ENCODE data around the gene PSORS1C1.
"Not testable (repeated sequence)": the region's sequence is repeated elsewhere in the genome, so short reads cannot be mapped to it uniquely, and the experiment has no call there.

The PSORS1C1 gene

GRCh38 chr6:31114541-31114878 is at the start of gene PSORS1C1:
PSORS1C1 (plus strand) TSS chr6:31114800; CDS start chr6:31129633, 14,833 bp downstream.
- Histone ChIP-seq H3K36me3 (ENCODE audit: insufficient read depth, low read length) (no peaks in the 10 kb centered on the region), H3K9me3 (ENCODE audit: low read length) (no peaks in the 10 kb centered on the region), H3K27me3 (ENCODE audit: insufficient read depth, low read length) (peaks cover 29% of the 10 kb centered on the region), H3K4me1 (ENCODE audit: insufficient read depth, low read length) (no peaks in the 10 kb centered on the region), H2AFZ (ENCODE audit: low read depth, low read length) (no peak within 1 kb of the TSS), H3K4me3 (ENCODE audit: low read length) (no peak within 1 kb of the TSS)

GRCh38 chr6:31065556-31065955 is 49.0 kb upstream of the PSORS1C1 start:
- peaks cover 21% of the 10 kb centered on the region for H3K4me1 ChIP-seq (ENCODE audit: insufficient read depth, low read length)
- no peaks in the 10 kb centered on the region for H3K9me3 ChIP-seq (ENCODE audit: low read length)
- H2AFZ ChIP-seq (ENCODE audit: low read depth, low read length) = no peak overlapping the region
- H3K27me3 ChIP-seq (ENCODE audit: insufficient read depth, low read length) = no peaks in the 10 kb centered on the region
- H3K36me3 ChIP-seq (ENCODE audit: insufficient read depth, low read length) = no peaks in the 10 kb centered on the region
- no peak overlapping the region for H3K4me3 ChIP-seq (ENCODE audit: low read length)

DNA sequence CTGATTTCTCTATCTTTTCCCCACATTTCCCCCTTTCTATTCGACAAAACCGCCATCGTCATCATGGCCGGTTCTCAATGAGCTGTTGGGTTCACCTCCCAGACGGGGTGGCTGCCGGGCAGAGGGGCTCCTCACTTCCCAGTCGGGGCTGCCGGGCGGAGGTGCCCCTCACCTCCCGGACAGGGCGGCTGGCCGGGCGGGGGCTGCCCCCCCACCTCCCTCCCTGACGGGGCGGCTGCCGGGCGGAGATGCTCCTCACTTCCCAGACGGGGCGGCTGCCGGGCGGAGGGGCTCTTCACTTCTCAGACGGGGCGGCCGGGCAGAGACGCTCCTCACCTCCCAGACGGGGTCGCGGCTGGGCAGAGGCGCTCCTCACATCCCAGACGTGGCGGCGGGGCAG is 47.6 kb upstream of the PSORS1C1 start:
- not testable (repeated sequence) for H3K27me3 ChIP-seq (ENCODE audit: insufficient read depth, low read length); H3K4me3 ChIP-seq (ENCODE audit: low read length); H3K9me3 ChIP-seq (ENCODE audit: low read length); H2AFZ ChIP-seq (ENCODE audit: low read depth, low read length); H3K36me3 ChIP-seq (ENCODE audit: insufficient read depth, low read length)
- H3K4me1 ChIP-seq (ENCODE audit: insufficient read depth, low read length) = peaks cover 25% of the 10 kb centered on the region

GRCh38 chr6:31067891-31068668 is 46.5 kb upstream of the PSORS1C1 start:
- peaks cover 32% of the 10 kb centered on the region for H3K4me1 ChIP-seq (ENCODE audit: insufficient read depth, low read length)
- not testable (repeated sequence) for H3K9me3 ChIP-seq (ENCODE audit: low read length); H3K36me3 ChIP-seq (ENCODE audit: insufficient read depth, low read length); H3K27me3 ChIP-seq (ENCODE audit: insufficient read depth, low read length); H3K4me3 ChIP-seq (ENCODE audit: low read length); H2AFZ ChIP-seq (ENCODE audit: low read depth, low read length)

DNA sequence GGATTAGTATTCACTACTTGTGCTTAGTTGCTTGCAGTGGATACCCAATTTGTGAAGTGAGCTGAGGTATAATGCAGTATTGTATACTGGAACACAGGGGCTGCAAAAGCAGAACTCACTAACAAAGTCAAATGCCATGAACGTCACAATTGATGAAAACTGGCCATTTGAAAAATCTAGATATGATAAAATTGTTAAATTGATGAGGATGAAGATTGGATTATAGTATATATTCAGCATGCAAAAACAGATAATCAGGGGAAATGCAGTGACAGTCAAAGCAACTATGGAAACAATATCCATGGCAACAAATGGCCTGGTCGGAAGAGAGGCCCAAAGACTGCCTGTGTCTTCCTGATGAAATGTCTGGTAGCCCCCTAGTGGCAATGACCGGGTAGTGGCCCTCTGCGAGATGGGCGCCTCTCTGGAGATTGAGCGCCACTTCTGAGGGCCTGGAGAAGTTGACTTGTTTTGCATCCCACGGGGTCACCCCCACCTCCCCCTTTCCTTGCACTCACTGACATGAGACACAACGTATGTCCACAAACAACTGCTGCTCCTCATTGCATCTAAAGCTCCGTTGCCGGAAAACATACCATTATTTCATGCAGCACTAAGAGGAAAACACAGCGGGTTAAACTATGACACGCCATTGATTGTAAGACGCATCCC is 45.8 kb upstream of the PSORS1C1 start:
- Histone ChIP-seq H3K27me3 (ENCODE audit: insufficient read depth, low read length) (no peaks in the 10 kb centered on the region), H3K4me3 (ENCODE audit: low read length) (no peak overlapping the region), H2AFZ (ENCODE audit: low read depth, low read length) (no peak overlapping the region), H3K4me1 (ENCODE audit: insufficient read depth, low read length) (peaks cover 32% of the 10 kb centered on the region), H3K36me3 (ENCODE audit: insufficient read depth, low read length) (no peaks in the 10 kb centered on the region), H3K9me3 (ENCODE audit: low read length) (no peaks in the 10 kb centered on the region)

DNA sequence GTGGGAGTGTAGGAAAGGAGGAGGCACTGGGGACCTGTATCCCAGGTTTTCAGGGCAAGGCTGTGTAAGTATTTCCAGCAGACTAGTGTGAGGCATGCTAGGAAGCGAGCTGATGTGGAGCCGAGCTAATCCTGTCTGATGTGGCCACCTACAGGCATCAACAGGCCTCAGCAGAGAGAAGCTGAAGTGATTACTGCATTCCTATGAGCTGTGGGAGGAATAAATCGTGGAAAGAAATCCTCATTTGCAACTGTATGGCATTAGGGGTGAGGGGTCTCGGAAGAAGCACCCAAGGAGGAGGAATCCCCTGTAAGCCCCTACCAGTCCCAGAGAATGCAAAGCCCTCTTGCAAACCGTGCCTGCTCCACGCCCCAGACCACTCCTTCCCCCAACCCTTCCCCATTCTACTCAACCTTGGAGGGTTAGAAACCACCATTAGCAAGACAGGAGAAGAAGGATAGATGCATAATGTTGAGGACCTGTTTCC is 43.8 kb upstream of the PSORS1C1 start:
- Histone ChIP-seq H3K4me1 (ENCODE audit: insufficient read depth, low read length) (peaks cover 32% of the 10 kb centered on the region), H3K27me3 (ENCODE audit: insufficient read depth, low read length) (no peaks in the 10 kb centered on the region), H3K9me3 (ENCODE audit: low read length) (no peaks in the 10 kb centered on the region)

GRCh38 chr6:31074401-31074800 is 40.2 kb upstream of the PSORS1C1 start:
- Histone ChIP-seq H2AFZ (ENCODE audit: low read depth, low read length) (no peak overlapping the region), H3K36me3 (ENCODE audit: insufficient read depth, low read length) (no peaks in the 10 kb centered on the region), H3K9me3 (ENCODE audit: low read length) (no peaks in the 10 kb centered on the region), H3K4me3 (ENCODE audit: low read length) (no peak overlapping the region), H3K27me3 (ENCODE audit: insufficient read depth, low read length) (peaks cover 2% of the 10 kb centered on the region), H3K4me1 (ENCODE audit: insufficient read depth, low read length) (peaks cover 23% of the 10 kb centered on the region)

More for the DNA sequence above, 43.8 kb upstream of the PSORS1C1 start:
- no peak overlapping the region for H3K4me3 ChIP-seq (ENCODE audit: low read length)
- H3K36me3 ChIP-seq (ENCODE audit: insufficient read depth, low read length) = no peaks in the 10 kb centered on the region
- H2AFZ ChIP-seq (ENCODE audit: low read depth, low read length) = no peak overlapping the region

- Histone ChIP-seq H3K4me3 (ENCODE audit: low read length) (no peak overlapping the region), H3K36me3 (ENCODE audit: insufficient read depth, low read length) (no peaks in the 10 kb centered on the region), H3K27me3 (ENCODE audit: insufficient read depth, low read length) (peaks cover 2% of the 10 kb centered on the region), H2AFZ (ENCODE audit: low read depth, low read length) (no peak overlapping the region), H3K4me1 (ENCODE audit: insufficient read depth, low read length) (peaks cover 15% of the 10 kb centered on the region), H3K9me3 (ENCODE audit: low read length) (no peaks in the 10 kb centered on the region)
These were observed 39.1 kb upstream of the PSORS1C1 start for GRCh38 chr6:31075528-31075927.

- peaks cover 2% of the 10 kb centered on the region for H3K27me3 ChIP-seq (ENCODE audit: insufficient read depth, low read length)
- H3K36me3 ChIP-seq (ENCODE audit: insufficient read depth, low read length) = no peaks in the 10 kb centered on the region
- no peak overlapping the region for H2AFZ ChIP-seq (ENCODE audit: low read depth, low read length)
- H3K4me3 ChIP-seq (ENCODE audit: low read length) = no peak overlapping the region
- peaks cover 11% of the 10 kb centered on the region for H3K4me1 ChIP-seq (ENCODE audit: insufficient read depth, low read length)
- no peaks in the 10 kb centered on the region for H3K9me3 ChIP-seq (ENCODE audit: low read length)
These were observed 38.0 kb upstream of the PSORS1C1 start for GRCh38 chr6:31076611-31077010.

DNA sequence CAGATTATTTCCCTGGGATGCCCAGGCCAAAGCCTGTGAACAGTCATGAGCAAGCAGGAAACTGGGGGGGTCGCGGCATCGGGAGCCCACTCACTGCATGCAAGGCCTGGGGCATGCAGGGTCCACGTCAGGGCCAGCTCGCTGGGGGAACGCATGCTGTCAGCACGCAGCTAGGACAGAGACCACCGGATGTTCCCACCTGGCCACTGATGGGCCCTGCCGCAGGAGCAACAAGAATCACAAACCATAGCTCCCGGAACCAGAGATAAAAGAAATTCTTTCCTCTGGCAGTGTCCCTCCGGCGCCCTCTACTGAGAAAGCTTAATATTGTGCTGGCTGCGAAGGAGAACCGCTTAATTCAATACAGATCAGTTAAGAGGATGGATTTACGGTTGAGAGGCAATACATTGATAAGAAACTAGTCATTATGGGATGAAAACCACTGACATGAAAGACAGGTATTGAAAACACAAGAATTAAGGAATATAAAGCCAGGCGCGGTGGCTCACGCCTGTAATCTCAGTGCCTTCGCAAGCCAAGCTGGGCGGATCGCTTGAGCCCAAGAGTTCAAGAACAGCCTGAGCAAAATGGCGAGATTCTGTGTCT is 34.8 kb upstream of the PSORS1C1 start:
- H3K27me3 ChIP-seq (ENCODE audit: insufficient read depth, low read length) = peaks cover 2% of the 10 kb centered on the region
- peaks cover 3% of the 10 kb centered on the region for H3K4me1 ChIP-seq (ENCODE audit: insufficient read depth, low read length)
- H3K4me3 ChIP-seq (ENCODE audit: low read length) = peak overlapping the region; percentile 20
- H2AFZ ChIP-seq (ENCODE audit: low read depth, low read length) = peak overlapping the region; percentile 18
- no peaks in the 10 kb centered on the region for H3K36me3 ChIP-seq (ENCODE audit: insufficient read depth, low read length)
- H3K9me3 ChIP-seq (ENCODE audit: low read length) = no peaks in the 10 kb centered on the region

GRCh38 chr6:31081872-31082271 is 32.7 kb upstream of the PSORS1C1 start:
- H3K9me3 ChIP-seq (ENCODE audit: low read length) = no peaks in the 10 kb centered on the region
- peaks cover 3% of the 10 kb centered on the region for H3K4me1 ChIP-seq (ENCODE audit: insufficient read depth, low read length)
- H3K4me3 ChIP-seq (ENCODE audit: low read length) = no peak overlapping the region
- peaks cover 2% of the 10 kb centered on the region for H3K27me3 ChIP-seq (ENCODE audit: insufficient read depth, low read length)
- H2AFZ ChIP-seq (ENCODE audit: low read depth, low read length) = no peak overlapping the region
- H3K36me3 ChIP-seq (ENCODE audit: insufficient read depth, low read length) = no peaks in the 10 kb centered on the region

DNA sequence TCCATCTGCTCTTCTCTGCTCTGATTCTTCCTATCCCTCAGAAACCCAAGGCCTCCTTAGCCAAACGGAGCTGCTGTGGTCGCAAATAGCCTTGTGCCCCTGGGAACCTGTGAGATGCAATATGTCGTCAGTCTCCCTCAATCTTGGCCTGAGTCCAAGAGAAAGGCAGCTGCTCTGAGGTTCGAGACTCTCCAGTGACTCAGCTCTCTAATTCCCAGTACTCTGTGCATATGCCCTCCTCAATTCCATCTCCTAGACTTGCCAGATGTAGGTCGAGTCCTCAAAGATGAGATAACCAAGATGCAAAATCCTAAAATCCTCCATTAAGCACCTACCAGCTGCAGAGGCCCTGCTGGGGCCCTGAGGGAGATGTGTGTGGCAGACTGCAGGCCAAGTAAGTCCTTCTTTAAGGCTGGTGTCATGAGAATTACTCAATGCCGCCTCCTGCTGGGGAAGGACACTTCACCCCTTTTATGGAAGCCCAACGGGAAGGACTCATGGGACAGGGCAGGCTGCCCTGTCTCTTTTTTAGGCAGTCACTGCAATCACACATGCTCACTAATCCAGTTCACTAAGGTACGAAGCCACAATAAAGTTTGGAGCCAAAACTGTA is 30.8 kb upstream of the PSORS1C1 start:
- Histone ChIP-seq H3K4me1 (ENCODE audit: insufficient read depth, low read length) (peaks cover 3% of the 10 kb centered on the region), H3K4me3 (ENCODE audit: low read length) (no peak overlapping the region), H3K36me3 (ENCODE audit: insufficient read depth, low read length) (no peaks in the 10 kb centered on the region), H3K27me3 (ENCODE audit: insufficient read depth, low read length) (no peaks in the 10 kb centered on the region), H3K9me3 (ENCODE audit: low read length) (no peaks in the 10 kb centered on the region), H2AFZ (ENCODE audit: low read depth, low read length) (no peak overlapping the region)

Measured in neuron (in vitro differentiated cells).